IMR-90 (cell line): Measurements from ENCODE around the gene OSBPL3.

ENCODE experiments used
- POLR2A ChIP-seq: IDR thresholded peaks from 2 replicates; pipeline ENCODE4 v1.6.1; 2012; ENCODE audit warnings: mild to moderate bottlenecking, low read depth, low read length
- TF ChIP-seq, protein P1 (sequence below): conservative IDR thresholded peaks from 2 replicates; pipeline ENCODE4 v1.5.1; 2012; ENCODE audit warnings: mild to moderate bottlenecking, low read depth, low read length, improper control_type of control experiment

DNA sequence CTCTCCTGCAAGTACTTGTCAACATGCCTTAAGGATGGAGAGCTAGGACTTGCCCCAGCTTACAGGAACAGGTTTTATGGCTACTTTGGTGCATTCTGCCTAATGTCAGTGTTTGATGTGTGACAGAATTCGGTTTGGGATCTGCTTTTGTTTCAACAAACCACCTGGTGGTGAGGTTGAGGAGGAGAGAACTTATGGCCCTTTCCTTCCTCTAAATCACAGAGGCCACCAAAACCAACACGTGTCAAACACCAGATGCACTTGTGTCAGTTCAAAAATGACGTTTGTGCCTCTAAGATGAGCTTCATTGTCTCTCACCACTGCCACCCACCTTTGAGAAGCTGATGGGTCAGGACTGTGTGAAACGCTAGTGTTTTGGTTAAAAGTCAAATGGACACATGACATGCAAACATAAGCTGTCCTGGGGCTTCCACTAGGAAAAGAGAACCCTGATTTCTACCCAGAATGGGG is 83.9 kb downstream of the OSBPL3 start:
- TF ChIP-seq, protein P1, sequence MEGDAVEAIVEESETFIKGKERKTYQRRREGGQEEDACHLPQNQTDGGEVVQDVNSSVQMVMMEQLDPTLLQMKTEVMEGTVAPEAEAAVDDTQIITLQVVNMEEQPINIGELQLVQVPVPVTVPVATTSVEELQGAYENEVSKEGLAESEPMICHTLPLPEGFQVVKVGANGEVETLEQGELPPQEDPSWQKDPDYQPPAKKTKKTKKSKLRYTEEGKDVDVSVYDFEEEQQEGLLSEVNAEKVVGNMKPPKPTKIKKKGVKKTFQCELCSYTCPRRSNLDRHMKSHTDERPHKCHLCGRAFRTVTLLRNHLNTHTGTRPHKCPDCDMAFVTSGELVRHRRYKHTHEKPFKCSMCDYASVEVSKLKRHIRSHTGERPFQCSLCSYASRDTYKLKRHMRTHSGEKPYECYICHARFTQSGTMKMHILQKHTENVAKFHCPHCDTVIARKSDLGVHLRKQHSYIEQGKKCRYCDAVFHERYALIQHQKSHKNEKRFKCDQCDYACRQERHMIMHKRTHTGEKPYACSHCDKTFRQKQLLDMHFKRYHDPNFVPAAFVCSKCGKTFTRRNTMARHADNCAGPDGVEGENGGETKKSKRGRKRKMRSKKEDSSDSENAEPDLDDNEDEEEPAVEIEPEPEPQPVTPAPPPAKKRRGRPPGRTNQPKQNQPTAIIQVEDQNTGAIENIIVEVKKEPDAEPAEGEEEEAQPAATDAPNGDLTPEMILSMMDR, result no peak
- no peak for TF ChIP-seq POLR2A
